Parietal lobe (tissue), 2 donors: ENCODE measurements around the gene STON2. TPM values are rescaled to one million over a fixed set of nuclear protein-coding genes. Genes with fewer than 3 reads are reported as not detected.

Source experiments
- small RNA-seq: library from RNA; depleted of rRNA; stranded (forward); fragments of <200 nt; gene quantifications from one replicate; pipeline ENCODE3, GENCODE V24; 2014; ENCODE audit warnings: low replicate concordance
- total RNA-seq: library from RNA; depleted of rRNA; stranded (reverse); fragments of >200 nt; gene quantifications from one replicate; pipeline ENCODE4 v1.2.3, GENCODE V29; 2014

The STON2 gene, protein sequence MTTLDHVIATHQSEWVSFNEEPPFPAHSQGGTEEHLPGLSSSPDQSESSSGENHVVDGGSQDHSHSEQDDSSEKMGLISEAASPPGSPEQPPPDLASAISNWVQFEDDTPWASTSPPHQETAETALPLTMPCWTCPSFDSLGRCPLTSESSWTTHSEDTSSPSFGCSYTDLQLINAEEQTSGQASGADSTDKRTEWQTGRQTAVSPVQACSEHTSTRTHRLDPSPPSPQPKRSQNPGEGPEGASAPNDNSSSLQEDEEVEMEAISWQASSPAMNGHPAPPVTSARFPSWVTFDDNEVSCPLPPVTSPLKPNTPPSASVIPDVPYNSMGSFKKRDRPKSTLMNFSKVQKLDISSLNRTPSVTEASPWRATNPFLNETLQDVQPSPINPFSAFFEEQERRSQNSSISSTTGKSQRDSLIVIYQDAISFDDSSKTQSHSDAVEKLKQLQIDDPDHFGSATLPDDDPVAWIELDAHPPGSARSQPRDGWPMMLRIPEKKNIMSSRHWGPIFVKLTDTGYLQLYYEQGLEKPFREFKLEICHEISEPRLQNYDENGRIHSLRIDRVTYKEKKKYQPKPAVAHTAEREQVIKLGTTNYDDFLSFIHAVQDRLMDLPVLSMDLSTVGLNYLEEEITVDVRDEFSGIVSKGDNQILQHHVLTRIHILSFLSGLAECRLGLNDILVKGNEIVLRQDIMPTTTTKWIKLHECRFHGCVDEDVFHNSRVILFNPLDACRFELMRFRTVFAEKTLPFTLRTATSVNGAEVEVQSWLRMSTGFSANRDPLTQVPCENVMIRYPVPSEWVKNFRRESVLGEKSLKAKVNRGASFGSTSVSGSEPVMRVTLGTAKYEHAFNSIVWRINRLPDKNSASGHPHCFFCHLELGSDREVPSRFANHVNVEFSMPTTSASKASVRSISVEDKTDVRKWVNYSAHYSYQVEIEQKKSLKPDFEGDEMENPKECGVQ
- total RNA-seq: 45.1 TPM

DNA sequence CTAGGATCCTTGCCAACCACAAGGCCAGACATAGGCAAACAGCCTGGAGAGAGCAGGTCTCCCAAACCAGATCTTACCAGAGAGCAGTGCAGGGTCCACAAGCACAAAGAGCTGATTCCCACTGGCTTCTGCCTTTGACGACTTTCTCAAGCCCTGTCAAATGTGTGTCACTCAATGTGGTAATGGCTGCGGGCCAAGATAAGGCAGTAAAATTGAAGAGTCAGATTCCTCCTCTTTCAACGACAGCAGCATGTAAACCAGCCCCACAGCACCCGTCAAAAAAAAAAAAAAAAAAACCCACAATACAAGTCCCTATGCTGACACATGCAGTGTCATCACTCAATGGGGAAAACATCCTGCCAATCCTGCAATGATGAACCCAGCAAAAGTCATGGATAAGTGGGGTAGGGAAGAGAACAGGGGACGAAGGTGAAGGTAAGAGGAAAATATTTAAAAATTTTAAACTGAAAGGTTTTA is at the start of gene STON2:
TSS of gene STON2 (minus strand) at position 123 of the 477 bp plus-strand sequence. CDS start 1,942 bp downstream, outside the sequence.

GRCh38 chr14:81220830-81221578 is 179.1 kb downstream of the STON2 start, which contains the start of gene GTF2A1:
Gene GTF2A1, minus strand, starts transcription at chr14:81220959. Its CDS starts 441 bp downstream, at chr14:81220518.

Small RNA genes lying within 50 kb of the gene (small RNA-seq; reads per million reads assigned to genes)
- not detected for gene DYNLL1P1
- not detected for gene DYNLL1P2

Other genes starting within 250 kb of the STON2 start
- gene GTF2A1, start 179.4 kb downstream of the STON2 start, total RNA-seq: 47.6 TPM
- gene SEL1L, start 133.5 kb upstream of the STON2 start, total RNA-seq: 70.4 TPM